GM23338 (cell line): ENCODE measurements around the gene ASPDH. TPM values are rescaled to one million over a fixed set of nuclear protein-coding genes. Genes with fewer than 3 reads are reported as not detected.

Experiments used
- ATAC-seq: fragments of 200-7000 bp; cut with Tn5 transposase; 3 replicates; pipeline ENCODE4 v1.9.1; 2020
- DNase-seq: peaks from one replicate; pipeline ENCODE4 v3.0.0-alpha.2; 2015; ENCODE audit warnings: low spot score
- H2AFZ ChIP-seq: fragments of 200-600 bp; sonication (generic); 2 replicates; pipeline ENCODE4 v1.8.0; 2016; ENCODE audit warnings: antibody characterized with exemption, mild to moderate bottlenecking, moderate library complexity
- H3F3A ChIP-seq: fragments of 200-600 bp; sonication (generic); replicated peaks from 2 replicates; pipeline ENCODE4 v1.8.0; 2017; ENCODE audit warnings: antibody characterized with exemption, mixed run types, low read depth
- H3K27ac ChIP-seq: fragments of 200-600 bp; sonication (generic); 2 replicates; pipeline ENCODE4 v1.6.1; 2016; ENCODE audit warnings: low read depth
- H3K27me3 ChIP-seq: fragments of 200-600 bp; sonication (generic); 2 replicates; pipeline ENCODE4 v1.8.0; 2016; ENCODE audit warnings: mild to moderate bottlenecking, mixed run types, moderate library complexity; ENCODE audit not compliant: insufficient read depth
- H3K36me3 ChIP-seq: fragments of 200-600 bp; sonication (generic); 2 replicates; pipeline ENCODE4 v1.8.0; 2016; ENCODE audit warnings: mild to moderate bottlenecking; ENCODE audit not compliant: insufficient read depth
- H3K4me1 ChIP-seq: fragments of 200-600 bp; sonication (generic); 2 replicates; pipeline ENCODE4 v1.8.0; 2016; ENCODE audit warnings: mild to moderate bottlenecking, moderate library complexity; ENCODE audit not compliant: insufficient read depth
- H3K4me2 ChIP-seq: fragments of 200-600 bp; sonication (generic); 2 replicates; pipeline ENCODE4 v1.7.1; 2017; ENCODE audit warnings: mixed run types
- H3K4me3 ChIP-seq: fragments of 200-600 bp; sonication (generic); 2 replicates; pipeline ENCODE4 v1.6.1; 2016; ENCODE audit warnings: mixed run types
- H3K79me2 ChIP-seq: fragments of 200-600 bp; sonication (generic); replicated peaks from 2 replicates; pipeline ENCODE4 v1.8.0; 2017; ENCODE audit warnings: mild to moderate bottlenecking; ENCODE audit not compliant: insufficient read depth
- H3K9me2 ChIP-seq: fragments of 200-600 bp; sonication (generic); 2 replicates; pipeline ENCODE4 v1.8.0; 2017; ENCODE audit not compliant: insufficient read depth
- H4K20me1 ChIP-seq: fragments of 200-600 bp; sonication (generic); replicated peaks from 2 replicates; pipeline ENCODE4 v1.8.0; 2017; ENCODE audit warnings: mild to moderate bottlenecking; ENCODE audit not compliant: insufficient read depth
- H3K27ac Mint-ChIP-seq: 2 replicates; pipeline ENCODE4 v1.8.0; 2020; ENCODE audit warnings: inconsistent platforms, mild to moderate bottlenecking, moderate library complexity, mixed read lengths
- H3K27me3 Mint-ChIP-seq: 3 replicates; pipeline ENCODE4 v1.8.0; 2022; ENCODE audit warnings: low read depth, mild to moderate bottlenecking, moderate library complexity, mixed read lengths, inconsistent platforms; ENCODE audit not compliant: insufficient read depth, poor library complexity
- H3K36me3 Mint-ChIP-seq: 3 replicates; pipeline ENCODE4 v1.8.0; 2021; ENCODE audit warnings: low read depth, mild to moderate bottlenecking, inconsistent platforms, moderate library complexity, mixed read lengths
- H3K4me1 Mint-ChIP-seq: 3 replicates; pipeline ENCODE4 v1.8.0; 2020; ENCODE audit warnings: mild to moderate bottlenecking, inconsistent platforms, mixed read lengths
- H3K4me3 Mint-ChIP-seq: 3 replicates; pipeline ENCODE4 v1.8.0; 2021; ENCODE audit warnings: moderate library complexity, mild to moderate bottlenecking, inconsistent platforms, mixed read lengths
- H3K9me3 Mint-ChIP-seq: 3 replicates; pipeline ENCODE4 v1.8.0; 2020; ENCODE audit warnings: moderate library complexity, mild to moderate bottlenecking, inconsistent platforms, mixed read lengths
- CREB1 ChIP-seq: fragments of 250-450 bp; sonication (Bioruptor Pico); IDR thresholded peaks from 2 replicates; pipeline ENCODE4 v1.5.0; 2020; ENCODE audit warnings: low read depth, mild to moderate bottlenecking, moderate library complexity
- CTCF ChIP-seq, 2 experiments: fragments of 200-600 bp in 1 of 2; sonication (generic) in 1 of 2; conservative IDR thresholded peaks; 2 replicates each; pipeline versions ENCODE4 v1.5.1 to v1.6.1; 2016 to 2017; ENCODE audit warnings: antibody characterized with exemption in 2 of 2, low read depth in 2 of 2, mild to moderate bottlenecking in 2 of 2, moderate library complexity in 1 of 2
- ETS1 ChIP-seq: IDR thresholded peaks from 2 replicates; pipeline ENCODE4 v1.6.1; 2016; ENCODE audit warnings: antibody characterized with exemption
- EZH2phosphoT487 ChIP-seq: fragments of 200-600 bp; sonication (generic); IDR thresholded peaks from one replicate; pipeline ENCODE4 v1.8.1; 2018; ENCODE audit warnings: antibody characterized with exemption; ENCODE audit not compliant: unreplicated experiment
- JUNB ChIP-seq: IDR thresholded peaks from one replicate; pipeline ENCODE4 v1.6.1; 2016; ENCODE audit warnings: antibody characterized with exemption; ENCODE audit not compliant: unreplicated experiment
- NANOG ChIP-seq: IDR thresholded peaks from 2 replicates; pipeline ENCODE4 v1.6.1; 2016; ENCODE audit warnings: antibody characterized with exemption, borderline replicate concordance
- POLR2AphosphoS5 ChIP-seq: IDR thresholded peaks from 2 replicates; pipeline ENCODE4 v1.6.1; 2016; ENCODE audit warnings: antibody characterized with exemption, low read depth
- REST ChIP-seq: IDR thresholded peaks from one replicate; pipeline ENCODE4 v1.6.1; 2018; ENCODE audit warnings: antibody characterized with exemption; ENCODE audit not compliant: unreplicated experiment
- STAT1 ChIP-seq: IDR thresholded peaks from one replicate; pipeline ENCODE4 v1.6.1; 2016; ENCODE audit warnings: antibody characterized with exemption; ENCODE audit not compliant: unreplicated experiment
- ZNF114 ChIP-seq: fragments of 250-450 bp; sonication (Bioruptor Pico); IDR thresholded peaks from 2 replicates; pipeline ENCODE4 v1.5.0; 2020; ENCODE audit warnings: mild to moderate bottlenecking, moderate library complexity
- ZNF331 ChIP-seq: fragments of 250-450 bp; sonication (Bioruptor Pico); IDR thresholded peaks from 2 replicates; pipeline ENCODE4 v1.5.0; 2020; ENCODE audit warnings: low read depth, mild to moderate bottlenecking, moderate library complexity
- ZNF462 ChIP-seq: fragments of 250-450 bp; sonication (Bioruptor Pico); IDR thresholded peaks from 2 replicates; pipeline ENCODE4 v1.5.0; 2020; ENCODE audit warnings: mild to moderate bottlenecking, moderate library complexity
- polyA plus RNA-seq: library from polyadenylated mRNA; unstranded; fragments of >200 nt; fragmentation: Nextera tagmentation; extraction: Ambion mirVana; gene quantifications from 2 replicates; pipeline ENCODE4 v1.2.1, GENCODE V29; 2016
- total RNA-seq: library from RNA; depleted of rRNA; stranded (reverse); fragments of >200 nt; shearing (Covaris generic); gene quantifications from 2 replicates; pipeline ENCODE4 v1.2.3, GENCODE V29; 2014

The ASPDH gene
- total and polyA plus RNA-seq, 2 experiments from 2014 or later: not detected

- peak; percentile 62; the same call in 1 of the 2 replicates for TF ChIP-seq POLR2AphosphoS5
- no peak for TF ChIP-seq ZNF114 (CRISPR knock-in tag)
Observed at GRCh38 chr19:50511069-50511822, 2.5 kb downstream of the ASPDH start, which contains the start of gene JOSD2 (continued).

GRCh38 chr19:50510700-50511068 is 3.0 kb downstream of the ASPDH start:
- peaks cover 19% of the 10 kb centered on the region for H3K27me3 ChIP-seq
- peak overlapping the region; percentile 61 for H3K4me3 ChIP-seq
- peak overlapping the region; percentile 48; the same call in 1 of the 2 replicates for H2AFZ ChIP-seq
- H3K9me2 ChIP-seq: no peaks in the 10 kb centered on the region
- DNase-seq (peak; percentile 93), ATAC-seq (no peak; the same call in 2 of the 3 replicates)
- H3K4me2 ChIP-seq: peak overlapping the region; percentile 78
- H3K4me1 ChIP-seq: peaks cover 4% of the 10 kb centered on the region; the same call in 1 of the 2 replicates
- peaks cover 33% of the 10 kb centered on the region for H3K36me3 Mint-ChIP-seq
- H3K27me3 Mint-ChIP-seq: peaks cover 9% of the 10 kb centered on the region
- H3K4me3 Mint-ChIP-seq: no peak overlapping the region
- H4K20me1 ChIP-seq: no peaks in the 10 kb centered on the region; the same call in 1 of the 2 replicates
- no peak overlapping the region for H3K27ac Mint-ChIP-seq
- H3F3A ChIP-seq: no peaks in the 10 kb centered on the region
- no peaks in the 10 kb centered on the region for H3K36me3 ChIP-seq
- no peak overlapping the region for H3K27ac ChIP-seq
- no peaks in the 10 kb centered on the region for H3K4me1 Mint-ChIP-seq
- H3K79me2 ChIP-seq: no peaks in the 10 kb centered on the region
- peaks cover 93% of the 10 kb centered on the region for H3K9me3 Mint-ChIP-seq
- no peak for TF ChIP-seq EZH2phosphoT487
- TF ChIP-seq CTCF (conservative IDR thresholded peaks at IDR 0.05; ENCODE audit: low read depth in 2 of 2): no peak
- TF ChIP-seq ETS1: no peak
- TF ChIP-seq ZNF462 (CRISPR knock-in tag): no peak
- TF ChIP-seq STAT1: no peak
- TF ChIP-seq ZNF114 (CRISPR knock-in tag): no peak
- no peak for TF ChIP-seq CREB1
- no peak for TF ChIP-seq NANOG
- no peak for TF ChIP-seq REST
- TF ChIP-seq POLR2AphosphoS5: no peak
- no peak for TF ChIP-seq ZNF331 (CRISPR knock-in tag)
- no peak for TF ChIP-seq JUNB
